A673 (cell line): ENCODE measurements around the gene MAP2.

Experiments used
- EZH2 ChIP-seq: fragments of 200-600 bp; sonication (generic); IDR thresholded peaks from 2 replicates; pipeline ENCODE4 v1.6.1; 2017; ENCODE audit warnings: borderline replicate concordance, low read depth, mild to moderate bottlenecking, mixed read lengths, antibody characterized with exemption, low read length; ENCODE audit not compliant: poor library complexity, severe bottlenecking
- TF ChIP-seq, protein P1 (sequence below): fragments of 300-800, 200-600 bp; sonication (generic); conservative IDR thresholded peaks from 2 replicates; pipeline ENCODE4 v1.5.1; 2017; ENCODE audit warnings: low read depth, mild to moderate bottlenecking, antibody characterized with exemption, low read length, moderate library complexity, mixed read lengths

DNA sequence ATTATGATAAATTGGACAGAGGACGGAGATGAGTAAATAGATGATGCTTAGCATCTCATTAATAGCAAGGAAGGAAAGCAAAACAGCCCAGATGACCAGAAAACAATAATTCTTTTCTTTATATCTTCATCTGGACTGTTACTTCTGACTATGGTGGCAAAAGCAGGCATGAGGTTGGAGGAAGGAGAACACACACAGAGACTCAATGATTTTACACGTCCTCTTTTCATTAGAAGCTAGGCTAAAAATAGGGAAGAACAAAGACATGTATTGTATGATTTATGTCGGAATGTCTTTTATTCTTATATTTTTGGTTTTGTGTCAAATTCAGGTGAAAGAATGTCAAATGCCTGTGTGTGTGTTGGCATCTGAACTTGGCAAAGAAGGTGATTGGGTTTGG lies 137.1 kb downstream of the MAP2 start:
- TF ChIP-seq, protein P1, sequence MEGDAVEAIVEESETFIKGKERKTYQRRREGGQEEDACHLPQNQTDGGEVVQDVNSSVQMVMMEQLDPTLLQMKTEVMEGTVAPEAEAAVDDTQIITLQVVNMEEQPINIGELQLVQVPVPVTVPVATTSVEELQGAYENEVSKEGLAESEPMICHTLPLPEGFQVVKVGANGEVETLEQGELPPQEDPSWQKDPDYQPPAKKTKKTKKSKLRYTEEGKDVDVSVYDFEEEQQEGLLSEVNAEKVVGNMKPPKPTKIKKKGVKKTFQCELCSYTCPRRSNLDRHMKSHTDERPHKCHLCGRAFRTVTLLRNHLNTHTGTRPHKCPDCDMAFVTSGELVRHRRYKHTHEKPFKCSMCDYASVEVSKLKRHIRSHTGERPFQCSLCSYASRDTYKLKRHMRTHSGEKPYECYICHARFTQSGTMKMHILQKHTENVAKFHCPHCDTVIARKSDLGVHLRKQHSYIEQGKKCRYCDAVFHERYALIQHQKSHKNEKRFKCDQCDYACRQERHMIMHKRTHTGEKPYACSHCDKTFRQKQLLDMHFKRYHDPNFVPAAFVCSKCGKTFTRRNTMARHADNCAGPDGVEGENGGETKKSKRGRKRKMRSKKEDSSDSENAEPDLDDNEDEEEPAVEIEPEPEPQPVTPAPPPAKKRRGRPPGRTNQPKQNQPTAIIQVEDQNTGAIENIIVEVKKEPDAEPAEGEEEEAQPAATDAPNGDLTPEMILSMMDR = no peak
- no peak for TF ChIP-seq EZH2
